HG02678 (cell line): ENCODE measurements around the gene RAC3.

ENCODE experiments used
- ATAC-seq: cut with Tn5 transposase; IDR thresholded peaks from one replicate; pipeline ENCODE4 v1.9.1; 2021; ENCODE audit warnings: mild to moderate bottlenecking, moderate library complexity; ENCODE audit not compliant: unreplicated experiment

Gene RAC3

GRCh38 chr17:82065638-82066303 is 34.3 kb downstream of the RAC3 start, which contains the start of gene DUS1L:
TSS of gene DUS1L (minus strand) at chr17:82065804. CDS start at chr17:82065059, 745 bp downstream.
- peak; percentile 80 for ATAC-seq

GRCh38 chr17:82070611-82071010 is 39.1 kb downstream of the RAC3 start:
- ATAC-seq = no peak

- no peak for ATAC-seq
These were observed 41.3 kb downstream of the RAC3 start for GRCh38 chr17:82072827-82073226.

GRCh38 chr17:82073446-82073845 is 42.0 kb downstream of the RAC3 start:
- ATAC-seq = no peak

GRCh38 chr17:82076018-82076784 is 44.7 kb downstream of the RAC3 start:
- no peak for ATAC-seq

- no peak for ATAC-seq
These were observed 45.5 kb downstream of the RAC3 start for GRCh38 chr17:82076785-82077591.

- no peak for ATAC-seq
These were observed 46.3 kb downstream of the RAC3 start for GRCh38 chr17:82077617-82078358.

GRCh38 chr17:82078433-82078832 is 47.0 kb downstream of the RAC3 start:
- no peak for ATAC-seq

- no peak for ATAC-seq
These were observed 47.7 kb downstream of the RAC3 start for GRCh38 chr17:82079001-82079677.

- ATAC-seq = no peak
These were observed 48.7 kb downstream of the RAC3 start for GRCh38 chr17:82080048-82080788.

GRCh38 chr17:82080789-82081464 is 49.4 kb downstream of the RAC3 start:
- no peak for ATAC-seq

- ATAC-seq = no peak
These were observed 50.1 kb downstream of the RAC3 start for GRCh38 chr17:82081546-82081945.

GRCh38 chr17:82081966-82082365 is 50.5 kb downstream of the RAC3 start:
- ATAC-seq = no peak

- ATAC-seq = no peak
These were observed 51.0 kb downstream of the RAC3 start for GRCh38 chr17:82082456-82082855.

- no peak for ATAC-seq
These were observed 51.5 kb downstream of the RAC3 start for GRCh38 chr17:82083009-82083408.
